Lower leg skin (tissue), 4 donors: ENCODE measurements around the gene CLCNKB. TPM values are rescaled to one million over a fixed set of nuclear protein-coding genes. Genes with fewer than 3 reads are reported as not detected.

ENCODE experiments used
- DNase-seq, 2 donors: peaks; one replicate each; pipeline ENCODE4 v3.0.0-alpha.2; 2019; ENCODE audit warnings: low spot score in 2 of 2
- H3K4me3 ChIP-seq: fragments of 200-600 bp; sonication (generic); 2 replicates; pipeline ENCODE4 v1.5.1; 2017; ENCODE audit warnings: mild to moderate bottlenecking, low read depth; ENCODE audit not compliant: poor library complexity, severe bottlenecking
- POLR2A ChIP-seq, 2 donors: fragments of 450-650 bp; IDR thresholded peaks; one replicate each; pipeline ENCODE4 v1.6.1; 2016 to 2017; ENCODE audit warnings: antibody characterized with exemption in 2 of 2, mild to moderate bottlenecking in 1 of 2, moderate library complexity in 1 of 2
- WGBS, 2 donors: methylation state at CpG; one replicate each; pipeline ENCODE4 v1.1.5; 2018; 5-methylcytosine and 5-hydroxymethylcytosine counted together
- intact Hi-C: fragments of 100-400 bp; cut with DNase I; formaldehyde crosslinking; loops from one replicate; pipeline ENCODE4 v1.15.0; 2023; ENCODE audit warnings: low total_unique reads
- total RNA-seq, 4 donors: library from RNA; depleted of rRNA; stranded (reverse); fragments of >200 nt; gene quantifications; one replicate each; pipeline ENCODE4 v1.1.0, GENCODE V29; 2016
- TF ChIP-seq, protein P1 (sequence below), 3 donors: fragments of 450-650 bp; IDR thresholded peaks; one replicate each; pipeline ENCODE4 v1.5.1; 2016; ENCODE audit warnings: antibody characterized with exemption in 3 of 3, mild to moderate bottlenecking in 3 of 3, moderate library complexity in 2 of 3

The CLCNKB gene
- total RNA-seq, 4 donors from 2014 or later: 0.26 TPM; not detected in 3

DNA sequence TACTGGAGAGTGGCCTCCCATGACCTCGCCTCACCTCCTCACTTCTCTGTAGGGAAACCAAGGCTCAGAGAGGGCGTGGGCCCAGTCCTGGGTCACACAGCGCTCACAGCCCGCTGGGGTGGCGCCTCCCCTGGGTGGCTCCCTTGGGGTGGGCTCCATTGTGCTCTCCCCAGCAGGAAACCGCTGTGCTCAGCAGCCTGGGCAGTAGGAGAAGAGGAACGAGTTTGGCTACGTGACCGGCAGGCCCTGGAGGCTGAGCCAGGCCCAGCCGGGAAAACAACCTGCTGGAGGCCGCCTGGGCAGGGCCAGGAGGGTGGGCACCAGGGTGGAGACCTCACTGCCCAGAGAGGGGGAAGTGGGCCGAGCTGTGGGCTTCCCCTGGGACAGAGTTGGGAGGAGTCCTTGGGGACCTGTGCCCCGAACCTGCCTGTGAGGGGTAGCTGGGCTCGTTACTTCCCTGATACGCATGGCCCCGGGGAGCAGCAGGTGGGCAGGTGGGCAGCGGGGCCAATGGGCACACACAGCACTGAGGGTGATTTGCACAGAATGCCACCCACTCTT is 44.8 kb downstream of the CLCNKB start:
- WGBS, 2 donors: 75 to 83% methylated on average over 13 to 16 of the region's 17 CpGs
- intact Hi-C loops: loop anchor here (10.0 kb wide), 1 partner anchor 266 kb away; the partner anchor contains the start of gene FBXO42
- DNase-seq: peak in 1 of 2 donors; percentile 83
- TF ChIP-seq POLR2A (IDR thresholded peaks at IDR 0.05): no peak
- TF ChIP-seq, protein P1, sequence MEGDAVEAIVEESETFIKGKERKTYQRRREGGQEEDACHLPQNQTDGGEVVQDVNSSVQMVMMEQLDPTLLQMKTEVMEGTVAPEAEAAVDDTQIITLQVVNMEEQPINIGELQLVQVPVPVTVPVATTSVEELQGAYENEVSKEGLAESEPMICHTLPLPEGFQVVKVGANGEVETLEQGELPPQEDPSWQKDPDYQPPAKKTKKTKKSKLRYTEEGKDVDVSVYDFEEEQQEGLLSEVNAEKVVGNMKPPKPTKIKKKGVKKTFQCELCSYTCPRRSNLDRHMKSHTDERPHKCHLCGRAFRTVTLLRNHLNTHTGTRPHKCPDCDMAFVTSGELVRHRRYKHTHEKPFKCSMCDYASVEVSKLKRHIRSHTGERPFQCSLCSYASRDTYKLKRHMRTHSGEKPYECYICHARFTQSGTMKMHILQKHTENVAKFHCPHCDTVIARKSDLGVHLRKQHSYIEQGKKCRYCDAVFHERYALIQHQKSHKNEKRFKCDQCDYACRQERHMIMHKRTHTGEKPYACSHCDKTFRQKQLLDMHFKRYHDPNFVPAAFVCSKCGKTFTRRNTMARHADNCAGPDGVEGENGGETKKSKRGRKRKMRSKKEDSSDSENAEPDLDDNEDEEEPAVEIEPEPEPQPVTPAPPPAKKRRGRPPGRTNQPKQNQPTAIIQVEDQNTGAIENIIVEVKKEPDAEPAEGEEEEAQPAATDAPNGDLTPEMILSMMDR (IDR thresholded peaks at IDR 0.05): no peak
- no peak overlapping the region for H3K4me3 ChIP-seq

- intact Hi-C loops: loop anchor here (10.0 kb wide), 1 partner anchor 266 kb away; the partner anchor contains the start of gene FBXO42
- WGBS, 2 donors: 75 to 92% methylated on average over 8 to 9 of the region's 9 CpGs
Measured at GRCh38 chr1:16088996-16089395, 45.4 kb downstream of the CLCNKB start.

DNA sequence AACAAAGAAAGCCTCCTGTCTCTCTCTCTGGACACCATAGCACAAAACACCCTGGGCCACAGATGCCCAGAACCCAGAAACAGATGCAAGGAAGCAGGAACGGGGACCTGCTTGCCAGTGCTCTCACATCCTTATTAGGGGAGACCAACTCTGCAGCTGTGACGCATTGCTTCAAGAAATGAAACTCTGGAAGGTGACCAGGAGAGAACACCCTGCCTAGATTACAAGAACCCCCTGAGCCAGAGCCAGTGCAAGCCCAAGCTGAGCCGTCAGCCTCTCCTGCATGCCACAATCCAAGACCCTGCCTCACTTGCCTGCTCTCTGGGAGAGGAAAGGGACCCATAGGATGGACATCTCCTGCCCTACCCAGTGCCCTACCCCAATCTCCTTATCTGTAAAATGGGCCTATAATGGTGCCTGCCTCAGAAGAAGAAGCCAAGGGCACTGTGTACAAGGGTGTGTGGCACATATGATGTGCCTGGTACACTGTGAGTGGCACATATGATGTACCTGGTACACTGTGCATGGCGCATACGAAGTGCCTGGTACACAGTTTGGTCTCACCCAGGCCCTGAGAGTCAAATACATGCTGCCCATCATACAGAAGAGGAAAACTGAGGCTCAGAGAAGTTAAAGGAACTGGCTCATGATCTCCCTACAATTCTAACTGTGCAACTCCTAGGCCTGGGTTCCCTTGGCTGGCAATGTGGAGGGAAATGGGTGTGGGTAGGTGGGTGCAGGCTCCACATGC is 46.7 kb downstream of the CLCNKB start:
- WGBS, 2 donors: 65 to 76% methylated on average over 5 of the region's 5 CpGs
- no peak for DNase-seq
- no peak overlapping the region for H3K4me3 ChIP-seq
- intact Hi-C loops: no loop called here
- no peak for TF ChIP-seq POLR2A (IDR thresholded peaks at IDR 0.05)
- TF ChIP-seq, protein P1 (IDR thresholded peaks at IDR 0.05): no peak

More at GRCh38 chr1:16088996-16089395, 45.4 kb downstream of the CLCNKB start:
- no peak overlapping the region for H3K4me3 ChIP-seq
- no peak for DNase-seq
- TF ChIP-seq POLR2A (IDR thresholded peaks at IDR 0.05): no peak
- TF ChIP-seq, protein P1 (IDR thresholded peaks at IDR 0.05): no peak

GRCh38 chr1:16091296-16091695 is 47.7 kb downstream of the CLCNKB start:
- peak in 1 of 2 donors; percentile 76 for DNase-seq
- H3K4me3 ChIP-seq: no peak overlapping the region
- TF ChIP-seq, protein P1 (IDR thresholded peaks at IDR 0.05): no peak
- no peak for TF ChIP-seq POLR2A (IDR thresholded peaks at IDR 0.05)
- WGBS, 2 donors: 33 to 48% methylated on average over 8 of the region's 8 CpGs
- intact Hi-C loops: no loop called here

DNA sequence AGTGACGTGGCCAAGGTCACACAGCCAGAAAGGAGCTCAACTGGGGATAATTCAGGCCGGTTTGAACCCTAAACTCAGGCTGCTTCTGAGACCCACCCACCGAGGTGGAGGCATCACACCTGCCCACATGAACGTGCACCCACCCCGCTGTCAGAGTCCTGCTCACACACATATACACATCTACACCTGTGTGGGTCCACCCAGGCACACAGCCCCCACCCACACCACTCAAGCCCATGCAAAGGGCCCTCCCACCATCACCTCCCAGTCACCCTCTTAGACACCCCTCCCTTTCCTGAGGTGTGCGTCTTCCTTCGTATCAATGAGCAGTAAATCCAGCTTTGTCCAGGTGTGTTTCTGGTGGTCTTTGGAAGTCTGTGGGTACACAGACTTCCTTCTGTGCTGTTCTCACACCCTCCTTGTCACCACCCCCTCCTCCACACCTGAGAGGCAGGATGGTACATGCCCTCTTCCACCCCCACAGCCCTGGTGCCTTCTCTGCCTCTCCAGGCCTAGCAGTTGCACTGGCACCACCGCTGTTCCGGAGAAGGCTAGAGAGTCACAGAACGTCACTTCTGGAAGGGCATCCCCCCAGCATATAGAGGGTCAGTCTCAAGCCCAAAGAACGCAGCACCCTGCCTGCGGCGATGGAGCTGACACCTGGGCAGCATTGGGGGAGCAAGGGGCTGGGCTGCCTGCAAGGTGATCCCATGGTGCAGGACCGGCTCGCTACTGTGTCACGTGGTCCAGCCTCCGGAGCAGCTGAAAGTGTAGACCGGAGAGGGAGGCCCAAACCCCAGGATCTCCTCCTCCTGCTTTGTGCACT is 48.7 kb downstream of the CLCNKB start:
- no peak for TF ChIP-seq POLR2A (IDR thresholded peaks at IDR 0.05)
- TF ChIP-seq, protein P1 (IDR thresholded peaks at IDR 0.05): no peak
- no peak overlapping the region for H3K4me3 ChIP-seq
- intact Hi-C loops: no loop called here
- no peak for DNase-seq
- WGBS, 2 donors: 72 to 80% methylated on average over 16 to 18 of the region's 18 CpGs
